Activated naive CD4-positive, alpha-beta T cell treated with anti-CD3 and anti-CD28 coated beads, Interleukin-2, amount 50 U/mL, for 24 hours (primary cell): ENCODE results near the gene TULP3.

Source experiments
- H3K27ac Mint-ChIP-seq: one replicate; pipeline ENCODE4 v1.8.0; 2021; ENCODE audit warnings: mild to moderate bottlenecking, mixed read lengths
- H3K27me3 Mint-ChIP-seq: one replicate; pipeline ENCODE4 v1.8.0; 2021; ENCODE audit warnings: mixed read lengths
- H3K36me3 Mint-ChIP-seq: one replicate; pipeline ENCODE4 v1.8.0; 2021; ENCODE audit warnings: mixed read lengths
- H3K4me1 Mint-ChIP-seq: one replicate; pipeline ENCODE4 v1.8.0; 2021; ENCODE audit warnings: mixed read lengths
- H3K4me3 Mint-ChIP-seq: one replicate; pipeline ENCODE4 v1.8.0; 2021; ENCODE audit warnings: mild to moderate bottlenecking, mixed read lengths
- H3K9me3 Mint-ChIP-seq: one replicate; pipeline ENCODE4 v1.8.0; 2021; ENCODE audit warnings: mixed read lengths

Gene TULP3

GRCh38 chr12:2890388-2891239 lies at the start of gene TULP3:
Gene TULP3 (plus strand): TSS chr12:2890891. CDS start chr12:2890948, 57 bp downstream.
- Mint-ChIP-seq H3K27me3 (no peaks in the 10 kb centered on the region), H3K36me3 (no peaks in the 10 kb centered on the region), H3K4me3 (peak within 1 kb of the TSS; percentile 94), H3K4me1 (peaks cover 31% of the 10 kb centered on the region), H3K27ac (peak within 1 kb of the TSS; percentile 87), H3K9me3 (no peaks in the 10 kb centered on the region)

GRCh38 chr12:2841056-2841650 lies 49.5 kb upstream of the TULP3 start:
- H3K4me3 Mint-ChIP-seq, result no peak overlapping the region
- no peaks in the 10 kb centered on the region for H3K9me3 Mint-ChIP-seq
- no peaks in the 10 kb centered on the region for H3K27me3 Mint-ChIP-seq
- peaks cover 12% of the 10 kb centered on the region for H3K36me3 Mint-ChIP-seq
- H3K4me1 Mint-ChIP-seq, result peaks cover 5% of the 10 kb centered on the region
- no peak overlapping the region for H3K27ac Mint-ChIP-seq

GRCh38 chr12:2842948-2843347 lies 47.7 kb upstream of the TULP3 start:
- Mint-ChIP-seq H3K4me3 (no peak overlapping the region), H3K27me3 (no peaks in the 10 kb centered on the region), H3K27ac (no peak overlapping the region), H3K36me3 (peaks cover 14% of the 10 kb centered on the region), H3K9me3 (no peaks in the 10 kb centered on the region), H3K4me1 (no peaks in the 10 kb centered on the region)

- no peak overlapping the region for H3K4me3 Mint-ChIP-seq
- no peak overlapping the region for H3K27ac Mint-ChIP-seq
- H3K27me3 Mint-ChIP-seq, result no peaks in the 10 kb centered on the region
- peaks cover 8% of the 10 kb centered on the region for H3K36me3 Mint-ChIP-seq
- H3K4me1 Mint-ChIP-seq, result no peaks in the 10 kb centered on the region
- no peaks in the 10 kb centered on the region for H3K9me3 Mint-ChIP-seq
Measured at GRCh38 chr12:2844786-2845185, 45.9 kb upstream of the TULP3 start.

- Mint-ChIP-seq H3K9me3 (no peaks in the 10 kb centered on the region), H3K27ac (no peak overlapping the region), H3K4me1 (no peaks in the 10 kb centered on the region), H3K36me3 (peaks cover 7% of the 10 kb centered on the region), H3K4me3 (no peak overlapping the region), H3K27me3 (no peaks in the 10 kb centered on the region)
Measured at GRCh38 chr12:2845280-2845679, 45.4 kb upstream of the TULP3 start.

- H3K4me1 Mint-ChIP-seq, result peaks cover 3% of the 10 kb centered on the region
- no peaks in the 10 kb centered on the region for H3K27me3 Mint-ChIP-seq
- H3K36me3 Mint-ChIP-seq, result peaks cover 4% of the 10 kb centered on the region
- no peaks in the 10 kb centered on the region for H3K9me3 Mint-ChIP-seq
- H3K4me3 Mint-ChIP-seq, result no peak overlapping the region
- H3K27ac Mint-ChIP-seq, result no peak overlapping the region
Measured at GRCh38 chr12:2851931-2852330, 38.8 kb upstream of the TULP3 start.

- peaks cover 1% of the 10 kb centered on the region for H3K36me3 Mint-ChIP-seq
- H3K4me1 Mint-ChIP-seq, result peaks cover 3% of the 10 kb centered on the region
- no peak overlapping the region for H3K27ac Mint-ChIP-seq
- H3K4me3 Mint-ChIP-seq, result no peak overlapping the region
- no peaks in the 10 kb centered on the region for H3K9me3 Mint-ChIP-seq
- H3K27me3 Mint-ChIP-seq, result no peaks in the 10 kb centered on the region
Measured at GRCh38 chr12:2853626-2854025, 37.1 kb upstream of the TULP3 start.

- Mint-ChIP-seq H3K27ac (no peak overlapping the region), H3K4me1 (peaks cover 3% of the 10 kb centered on the region), H3K9me3 (no peaks in the 10 kb centered on the region), H3K27me3 (no peaks in the 10 kb centered on the region), H3K4me3 (no peak overlapping the region), H3K36me3 (peaks cover 1% of the 10 kb centered on the region)
Measured at GRCh38 chr12:2854669-2855453, 35.8 kb upstream of the TULP3 start.

GRCh38 chr12:2855546-2855945 lies 35.1 kb upstream of the TULP3 start:
- H3K4me3 Mint-ChIP-seq, result no peak overlapping the region
- H3K4me1 Mint-ChIP-seq, result peaks cover 3% of the 10 kb centered on the region
- no peak overlapping the region for H3K27ac Mint-ChIP-seq
- no peaks in the 10 kb centered on the region for H3K9me3 Mint-ChIP-seq
- peaks cover 1% of the 10 kb centered on the region for H3K36me3 Mint-ChIP-seq
- H3K27me3 Mint-ChIP-seq, result no peaks in the 10 kb centered on the region

- Mint-ChIP-seq H3K27ac (peak overlapping the region; percentile 63), H3K9me3 (no peaks in the 10 kb centered on the region), H3K36me3 (peaks cover 1% of the 10 kb centered on the region), H3K27me3 (no peaks in the 10 kb centered on the region), H3K4me3 (no peak overlapping the region), H3K4me1 (peaks cover 3% of the 10 kb centered on the region)
Measured at GRCh38 chr12:2856051-2856450, 34.6 kb upstream of the TULP3 start.

GRCh38 chr12:2857021-2857431 lies 33.7 kb upstream of the TULP3 start, which contains the start of gene TEX52:
Gene TEX52 (minus strand): TSS chr12:2857039. CDS start chr12:2857026, 13 bp downstream.
- Mint-ChIP-seq H3K4me3 (no peak within 1 kb of the TSS), H3K27me3 (no peaks in the 10 kb centered on the region), H3K4me1 (peaks cover 3% of the 10 kb centered on the region), H3K27ac (peak within 1 kb of the TSS; percentile 63), H3K36me3 (peaks cover 1% of the 10 kb centered on the region), H3K9me3 (no peaks in the 10 kb centered on the region)

- no peak overlapping the region for H3K4me3 Mint-ChIP-seq
- no peaks in the 10 kb centered on the region for H3K9me3 Mint-ChIP-seq
- H3K36me3 Mint-ChIP-seq, result peaks cover 1% of the 10 kb centered on the region
- no peak overlapping the region for H3K27ac Mint-ChIP-seq
- peaks cover 3% of the 10 kb centered on the region for H3K4me1 Mint-ChIP-seq
- H3K27me3 Mint-ChIP-seq, result no peaks in the 10 kb centered on the region
Measured at GRCh38 chr12:2857576-2857975, 33.1 kb upstream of the TULP3 start.

GRCh38 chr12:2858334-2858733 lies 32.4 kb upstream of the TULP3 start:
- H3K36me3 Mint-ChIP-seq, result peaks cover 1% of the 10 kb centered on the region
- H3K9me3 Mint-ChIP-seq, result no peaks in the 10 kb centered on the region
- H3K27ac Mint-ChIP-seq, result no peak overlapping the region
- H3K27me3 Mint-ChIP-seq, result no peaks in the 10 kb centered on the region
- peaks cover 3% of the 10 kb centered on the region for H3K4me1 Mint-ChIP-seq
- H3K4me3 Mint-ChIP-seq, result no peak overlapping the region

GRCh38 chr12:2858944-2859421 lies 31.7 kb upstream of the TULP3 start:
- H3K9me3 Mint-ChIP-seq, result no peaks in the 10 kb centered on the region
- no peak overlapping the region for H3K27ac Mint-ChIP-seq
- H3K4me1 Mint-ChIP-seq, result no peaks in the 10 kb centered on the region
- H3K27me3 Mint-ChIP-seq, result no peaks in the 10 kb centered on the region
- H3K4me3 Mint-ChIP-seq, result no peak overlapping the region
- peaks cover 2% of the 10 kb centered on the region for H3K36me3 Mint-ChIP-seq

- H3K4me3 Mint-ChIP-seq, result no peak overlapping the region
- no peaks in the 10 kb centered on the region for H3K9me3 Mint-ChIP-seq
- no peaks in the 10 kb centered on the region for H3K27me3 Mint-ChIP-seq
- no peaks in the 10 kb centered on the region for H3K4me1 Mint-ChIP-seq
- H3K36me3 Mint-ChIP-seq, result peaks cover 2% of the 10 kb centered on the region
- no peak overlapping the region for H3K27ac Mint-ChIP-seq
Measured at GRCh38 chr12:2860170-2860569, 30.5 kb upstream of the TULP3 start.
